ENCODE results near the gene PLXND1.

The PLXND1 gene

DNA sequence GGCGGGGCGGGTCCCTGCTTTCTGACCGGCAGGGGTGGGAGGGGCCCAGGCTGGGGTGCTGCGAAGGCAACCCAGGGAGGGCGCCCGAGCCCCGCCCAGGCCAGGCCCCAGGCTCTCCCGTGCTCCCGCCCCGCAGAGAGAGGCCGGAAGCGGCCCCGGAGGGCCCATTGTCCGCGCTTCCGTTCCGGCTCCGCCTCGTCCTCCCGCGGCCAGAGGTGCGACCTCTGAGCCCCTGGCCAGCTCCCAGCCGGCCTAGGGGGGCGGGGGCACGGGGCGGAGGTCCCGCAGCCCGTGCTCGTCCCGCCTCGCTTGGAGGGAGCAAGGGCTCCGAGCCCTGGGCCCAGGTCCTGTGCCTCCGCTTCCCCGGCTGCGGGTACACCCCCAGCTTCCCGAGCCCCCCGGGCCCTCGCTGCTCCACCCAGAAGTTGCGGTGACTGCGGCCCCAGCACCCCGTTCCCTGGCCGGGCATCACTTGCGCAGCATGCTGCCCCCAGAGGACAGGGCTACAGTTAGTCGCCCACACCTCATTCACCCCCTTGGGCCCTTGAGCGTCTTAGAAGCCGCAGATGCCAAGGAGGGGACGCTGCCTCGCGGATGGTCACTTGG, 20.4 kb upstream of the PLXND1 start:
- peak; percentile 84 for DNase-seq

DNA sequence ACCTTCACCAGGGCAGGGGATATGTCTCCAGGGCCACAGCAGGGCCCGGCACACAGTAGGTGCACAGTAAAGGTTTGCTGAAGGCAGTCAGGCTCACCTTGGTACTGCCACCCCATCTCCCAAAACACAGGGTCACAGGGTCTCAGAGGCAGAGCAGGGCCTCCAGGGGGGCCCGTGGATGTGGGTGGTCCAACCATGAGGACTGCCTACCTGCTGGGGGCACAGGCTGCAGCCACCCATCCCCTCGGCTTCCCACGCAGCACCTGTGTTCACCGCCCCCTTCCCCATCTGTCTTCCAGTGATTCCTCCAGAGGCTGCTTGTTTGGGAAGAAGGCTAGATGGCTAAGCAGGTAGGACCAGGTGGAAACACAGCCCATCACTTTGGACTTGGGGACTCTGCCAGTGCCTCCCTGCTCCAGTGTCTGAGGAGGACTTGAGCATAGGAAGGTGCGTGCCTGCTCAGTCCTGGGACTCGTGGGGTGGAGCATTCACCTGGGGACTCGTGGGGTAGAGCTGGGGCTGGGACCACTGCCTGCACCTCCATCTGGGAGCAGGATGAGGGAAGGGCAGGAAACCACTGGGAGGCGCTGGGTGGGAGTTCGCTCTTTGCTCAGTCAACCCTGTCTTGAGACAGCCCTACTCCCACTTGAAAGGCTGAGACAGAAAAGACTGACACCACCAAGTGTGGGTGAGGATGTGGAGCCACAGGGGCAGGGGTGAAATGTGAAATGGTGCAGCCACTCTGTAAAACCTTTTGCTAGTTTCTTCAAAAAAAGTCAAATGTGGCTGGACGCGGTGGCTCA, 18.8 kb upstream of the PLXND1 start:
- DNase-seq, result no peak

DNA sequence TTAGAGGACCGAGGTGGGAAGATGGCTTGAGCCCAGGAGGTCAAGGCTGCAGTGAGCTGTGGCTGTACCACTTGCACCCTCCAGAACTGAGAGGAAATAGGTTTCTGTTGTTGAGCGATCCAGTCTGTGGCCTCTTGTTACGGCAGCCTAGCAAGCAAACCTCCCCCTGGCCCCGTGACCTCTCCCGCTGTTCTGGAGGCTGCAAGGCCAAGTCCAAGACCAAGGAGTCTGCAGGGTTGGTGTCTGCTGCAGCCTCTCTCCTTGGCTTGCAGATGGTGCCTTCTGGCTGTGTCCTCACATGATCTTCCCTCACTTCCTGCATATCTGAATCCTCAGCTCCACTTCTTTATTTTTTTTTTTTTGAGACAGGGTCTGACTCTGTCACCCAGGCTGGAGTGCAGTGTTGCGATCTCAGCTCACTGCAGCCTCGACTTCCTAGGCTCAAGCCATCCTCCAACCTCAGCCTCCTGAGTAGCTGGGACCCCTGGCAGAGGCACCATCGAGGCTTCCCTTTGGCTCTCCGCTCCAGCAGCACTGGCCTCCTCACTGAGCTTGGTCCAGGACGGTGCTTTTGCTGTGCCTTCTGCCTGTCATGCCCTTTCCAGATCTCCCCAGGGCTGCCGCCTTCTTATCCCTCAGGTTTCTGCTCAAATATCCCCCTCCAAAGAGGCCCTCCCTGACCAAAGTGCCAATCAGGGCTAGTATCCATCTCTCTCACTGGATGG, 18.0 kb upstream of the PLXND1 start:
- no peak for DNase-seq

DNA sequence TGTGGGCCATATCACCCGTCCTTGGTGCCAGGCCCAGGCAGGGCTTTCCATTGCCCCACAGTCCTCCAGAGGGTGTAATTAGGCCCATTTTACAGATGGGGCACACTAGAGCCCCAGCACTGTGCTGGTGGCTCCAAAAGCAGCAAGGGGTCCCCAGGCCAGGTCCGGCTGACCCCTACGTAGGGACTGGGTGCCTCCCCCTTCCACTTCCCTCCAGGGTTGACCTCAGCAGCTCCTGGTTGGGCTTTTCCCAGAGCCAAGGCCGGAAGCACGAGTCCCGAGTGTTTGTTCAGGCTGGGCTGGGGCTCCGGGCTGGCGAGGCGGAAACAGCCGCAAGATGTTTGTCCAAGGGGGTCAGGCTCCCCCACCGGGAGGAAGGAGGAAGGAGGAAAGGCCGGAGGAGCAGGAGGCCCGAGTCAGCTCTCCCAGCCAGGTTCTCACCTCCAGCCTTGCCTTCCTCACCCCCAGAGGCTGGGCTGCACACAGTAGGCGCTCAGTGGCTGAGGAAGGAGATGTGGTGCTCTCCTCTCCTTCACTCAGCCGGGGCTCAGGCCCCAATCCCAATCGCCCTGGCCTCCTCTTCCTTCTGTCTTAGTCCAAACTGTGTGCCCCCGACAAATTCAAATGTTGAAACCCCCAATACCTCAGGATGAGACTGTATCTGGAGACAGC, 17.1 kb upstream of the PLXND1 start:
- DNase-seq, result no peak

DNA sequence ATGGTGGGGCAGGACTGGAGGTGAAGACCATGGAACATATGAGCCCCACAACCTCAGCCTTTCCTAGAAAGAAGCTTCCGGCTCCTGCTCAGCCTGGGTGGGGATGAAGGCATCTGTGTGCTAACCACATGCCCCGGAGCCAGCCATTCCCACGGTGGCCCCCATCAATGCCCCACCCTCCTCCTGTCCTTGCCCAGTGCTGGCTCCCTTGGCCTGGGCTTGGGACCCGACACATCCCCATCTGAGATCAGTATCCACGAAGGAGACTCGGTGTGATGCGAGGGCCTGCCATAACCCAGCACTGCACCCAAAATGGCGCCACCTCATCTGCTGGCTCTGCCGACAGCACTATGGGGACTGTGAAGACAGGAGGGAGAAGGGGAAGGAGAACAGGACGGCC, 16.5 kb upstream of the PLXND1 start:
- no peak for DNase-seq

DNA sequence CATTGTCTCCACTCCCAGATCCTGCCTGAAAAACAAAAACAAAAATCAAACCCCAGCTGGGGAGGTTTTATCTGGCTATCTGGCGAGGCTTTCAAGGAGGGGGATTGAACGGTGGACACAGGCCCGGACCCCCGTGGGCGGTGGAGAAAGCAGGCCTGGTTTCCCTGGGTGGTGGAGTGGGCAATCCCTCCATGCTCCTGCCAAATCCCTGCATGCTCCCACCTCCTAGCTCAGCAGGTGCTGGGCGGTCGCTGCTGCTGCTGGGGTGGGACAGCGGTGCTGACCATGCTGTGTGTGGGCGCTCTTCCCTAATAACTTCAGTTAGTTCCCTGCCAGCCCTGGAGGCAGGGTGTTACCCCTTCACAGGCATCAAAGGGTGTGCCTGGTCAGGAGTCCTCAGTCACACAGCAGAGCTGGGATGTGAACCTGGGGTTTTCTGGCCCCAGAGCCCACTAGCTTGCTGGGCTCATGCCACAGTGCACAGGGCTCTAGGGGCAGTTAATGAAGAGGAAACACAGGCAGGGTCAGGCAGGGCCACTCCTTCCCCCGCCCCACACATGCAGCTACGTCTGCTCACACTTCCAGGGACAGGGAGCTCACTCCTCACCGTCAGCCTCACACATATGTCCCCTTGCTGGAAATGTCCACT, 15.9 kb upstream of the PLXND1 start:
- DNase-seq, result no peak

DNA sequence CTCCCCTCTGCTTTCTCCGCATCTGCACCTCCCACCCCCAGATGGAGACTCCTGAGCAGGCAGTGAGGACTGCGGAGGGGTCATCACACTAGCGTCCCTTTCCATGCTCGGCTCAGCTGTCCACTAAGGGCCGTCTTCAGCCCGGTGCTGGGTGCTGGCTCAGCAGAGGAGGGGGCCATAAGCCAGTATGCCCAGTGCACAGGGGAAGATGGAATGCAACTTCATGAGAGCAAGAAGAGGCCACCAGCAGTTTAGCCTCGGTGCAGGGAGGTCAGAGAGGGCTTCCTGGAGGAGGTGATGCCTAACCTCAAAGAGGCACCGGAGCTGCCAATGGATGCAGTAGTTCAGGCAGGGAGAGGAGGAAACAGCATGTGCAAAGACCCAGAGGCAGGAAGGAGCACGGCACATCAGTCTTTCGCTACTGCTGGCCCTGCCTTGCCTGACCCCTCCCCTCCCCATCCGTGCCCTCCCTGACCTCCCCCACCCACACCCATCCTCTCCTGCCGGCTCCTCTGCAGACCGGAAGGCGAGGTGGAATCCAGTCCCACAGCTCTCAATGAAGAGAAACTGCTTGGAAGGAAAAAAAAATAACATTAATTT, 15.2 kb upstream of the PLXND1 start:
- DNase-seq, result no peak

DNA sequence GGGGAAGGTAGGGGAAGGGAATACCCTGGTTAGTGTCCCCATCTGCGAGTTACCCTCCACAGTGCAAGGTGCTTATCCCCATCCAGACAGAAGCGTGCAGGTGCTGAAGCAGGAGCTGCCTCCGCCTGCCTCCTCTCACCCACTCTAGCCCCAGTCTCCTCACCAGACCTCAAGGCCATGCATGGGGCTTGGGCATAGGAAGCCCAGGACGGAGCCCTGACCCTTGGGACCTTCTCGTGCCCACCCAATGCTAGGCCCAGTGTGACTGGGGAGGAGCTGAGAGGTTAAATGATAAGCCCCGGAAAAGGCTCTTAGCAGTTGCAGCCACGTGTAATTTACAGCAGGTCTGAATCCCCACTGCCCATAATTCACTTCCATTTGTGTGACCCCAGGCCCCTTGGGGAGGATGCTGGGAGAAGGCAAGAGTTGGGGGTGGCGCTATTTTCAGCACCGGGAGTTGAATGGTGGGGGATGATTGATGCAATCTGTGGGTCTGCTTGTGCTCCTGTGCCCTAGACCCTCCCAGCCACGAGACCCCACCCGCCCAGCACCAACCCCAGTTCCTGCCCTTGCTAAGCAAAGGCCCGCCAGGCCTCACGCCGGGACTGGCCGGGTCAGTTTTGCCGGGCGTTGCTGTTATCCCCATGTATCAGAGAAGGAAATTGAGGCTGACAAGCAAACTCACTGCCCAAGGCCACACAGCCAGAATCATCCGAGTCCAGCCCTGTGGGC, 14.5 kb upstream of the PLXND1 start:
- DNase-seq, result no peak

DNA sequence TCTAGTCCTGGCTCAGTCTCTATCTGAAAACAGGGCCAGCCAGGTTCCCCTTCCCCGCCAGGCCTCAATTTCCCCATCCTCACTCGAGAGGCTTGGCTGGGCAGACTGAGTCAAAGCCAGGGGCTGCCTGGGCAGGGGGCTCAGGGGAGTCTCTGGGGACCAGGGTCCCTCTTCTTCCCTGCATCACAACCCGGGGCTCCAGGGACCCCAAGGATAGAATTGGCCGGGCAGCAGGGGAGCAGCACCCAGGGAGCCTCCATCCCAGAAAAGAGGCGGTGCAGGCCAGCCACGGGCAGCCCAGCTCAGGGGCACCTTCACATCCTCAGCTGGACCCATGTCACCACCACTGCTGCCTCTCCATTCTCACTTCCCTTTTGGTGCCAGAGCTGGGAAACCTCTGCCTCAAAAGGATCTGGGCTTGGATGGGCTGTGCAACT, 13.3 kb upstream of the PLXND1 start:
- no peak for DNase-seq

DNA sequence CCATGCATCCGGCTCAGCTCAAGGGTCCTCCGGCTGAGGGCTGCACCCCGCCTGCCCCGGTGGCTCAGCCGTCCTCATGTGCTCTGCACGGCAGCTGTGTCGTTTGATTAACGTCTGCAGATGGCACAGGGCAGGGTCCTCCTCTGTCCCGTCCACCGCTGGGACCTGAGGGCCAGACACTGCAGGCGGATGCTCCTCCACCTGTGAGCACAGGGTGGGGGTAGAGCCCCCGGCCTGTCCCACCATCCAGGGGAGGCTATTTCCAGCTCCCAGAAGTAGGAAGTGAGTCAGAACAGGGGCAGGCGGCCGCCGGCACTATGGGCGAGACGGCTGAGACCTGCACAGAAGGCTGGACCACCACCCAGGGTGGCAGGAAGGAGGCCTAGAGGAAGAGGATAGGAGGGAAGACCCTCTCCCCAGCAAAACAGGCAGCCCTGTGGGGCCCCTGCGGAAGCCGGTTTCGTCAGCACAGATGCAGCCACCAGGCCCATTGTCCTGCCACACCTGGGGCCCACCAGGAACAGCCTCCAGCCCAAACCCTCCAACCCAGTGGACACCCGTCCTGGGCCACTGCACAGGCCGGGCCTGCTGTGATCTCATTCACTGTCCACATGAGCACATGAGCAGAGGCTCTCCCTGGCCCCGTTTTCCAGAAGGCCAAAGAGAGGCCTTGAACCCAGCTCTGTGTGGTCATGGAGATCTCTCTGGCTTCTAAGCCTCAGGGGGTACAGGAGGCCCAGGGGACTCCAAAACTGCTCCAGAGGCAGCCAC, 12.6 kb upstream of the PLXND1 start:
- DNase-seq, result no peak

DNA sequence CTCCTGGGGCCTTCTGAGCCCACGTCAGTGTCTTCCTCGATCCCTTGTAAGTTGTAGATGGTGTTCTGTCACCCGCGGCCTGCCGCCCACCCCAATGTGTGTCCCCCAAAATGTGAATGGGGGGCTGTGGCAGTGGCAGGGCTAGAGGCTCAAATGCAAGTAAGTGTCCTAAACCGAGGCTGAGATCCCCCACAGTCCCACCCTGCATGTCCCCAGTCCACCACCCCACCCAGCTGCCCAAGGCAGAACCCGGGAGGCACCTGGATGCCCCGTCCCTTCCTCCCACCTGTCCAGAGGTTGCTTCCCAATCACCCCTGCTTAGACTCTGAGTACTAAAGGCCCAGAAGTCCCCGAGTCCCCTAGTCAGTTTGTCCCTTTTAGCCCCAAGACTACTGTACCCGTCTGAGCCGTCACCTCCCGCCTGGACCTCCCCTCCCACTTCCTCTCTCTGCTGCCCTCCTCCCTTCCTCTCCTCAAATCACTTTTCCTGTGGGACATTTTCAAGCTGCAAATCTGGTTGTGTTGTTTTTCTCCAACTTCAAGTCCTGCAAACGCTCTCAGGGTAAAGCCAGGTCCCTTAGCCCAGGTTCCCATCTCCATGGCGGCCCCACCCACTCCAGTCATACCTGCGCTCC, 11.8 kb upstream of the PLXND1 start:
- DNase-seq, result no peak

DNA sequence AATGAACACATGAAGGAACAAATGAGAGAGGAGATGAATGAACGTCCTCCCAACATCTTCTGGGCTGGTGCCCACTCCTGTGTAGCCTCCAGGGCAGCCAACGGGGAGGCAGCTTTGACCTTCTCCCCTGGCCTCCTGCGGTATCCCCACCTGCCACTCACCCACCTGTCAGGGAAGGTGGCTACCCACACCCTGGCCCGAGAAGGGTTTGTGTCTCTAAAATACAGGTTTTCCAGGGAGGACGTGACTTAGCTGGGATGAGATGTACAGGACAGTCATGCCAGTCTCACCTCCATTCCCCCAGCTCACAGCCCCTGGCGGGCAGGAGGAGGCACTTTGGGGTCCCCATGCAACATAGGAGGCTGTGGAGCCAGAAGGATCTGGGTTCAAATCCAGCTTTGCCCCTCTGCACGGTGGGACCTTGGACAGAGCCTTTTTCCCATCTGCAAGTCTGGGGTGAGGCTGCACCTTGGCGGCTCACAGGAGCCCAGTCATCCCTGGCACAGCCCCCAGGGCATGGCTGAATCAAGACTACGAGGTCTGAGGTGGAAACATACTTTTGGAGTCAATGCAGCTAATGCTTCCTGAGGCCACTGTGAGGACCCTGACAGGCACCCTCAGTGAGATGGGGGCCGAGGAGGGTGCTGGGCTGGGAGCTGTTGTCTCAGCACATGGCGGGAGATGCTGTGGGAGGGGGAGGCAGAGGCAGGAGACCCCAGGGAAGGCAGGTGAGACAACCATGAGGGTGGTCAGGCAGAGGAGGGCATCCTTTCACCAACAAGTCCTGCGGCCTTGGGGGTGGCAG, 11.1 kb upstream of the PLXND1 start:
- no peak for DNase-seq

DNA sequence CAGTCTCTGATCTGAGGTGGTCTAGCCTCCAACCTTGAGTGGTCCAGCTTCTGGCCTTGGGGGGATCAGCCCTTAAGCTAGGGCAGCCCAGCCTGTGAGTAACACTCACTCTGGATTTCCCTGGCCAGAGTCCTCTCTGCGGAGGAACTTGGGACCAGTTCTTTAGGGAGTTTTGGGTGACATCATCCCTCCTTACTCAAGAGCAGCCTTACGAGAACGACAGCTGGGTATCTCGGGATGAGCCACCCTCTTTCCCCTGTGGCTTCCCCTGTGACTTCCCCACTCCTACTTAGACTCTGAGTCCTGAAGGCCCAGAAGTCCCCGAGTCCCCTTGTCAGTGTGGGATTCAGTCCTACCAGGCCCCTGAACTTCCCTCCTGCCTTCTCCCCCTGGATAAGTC, 10.2 kb upstream of the PLXND1 start:
- DNase-seq, result peak; percentile 44

DNA sequence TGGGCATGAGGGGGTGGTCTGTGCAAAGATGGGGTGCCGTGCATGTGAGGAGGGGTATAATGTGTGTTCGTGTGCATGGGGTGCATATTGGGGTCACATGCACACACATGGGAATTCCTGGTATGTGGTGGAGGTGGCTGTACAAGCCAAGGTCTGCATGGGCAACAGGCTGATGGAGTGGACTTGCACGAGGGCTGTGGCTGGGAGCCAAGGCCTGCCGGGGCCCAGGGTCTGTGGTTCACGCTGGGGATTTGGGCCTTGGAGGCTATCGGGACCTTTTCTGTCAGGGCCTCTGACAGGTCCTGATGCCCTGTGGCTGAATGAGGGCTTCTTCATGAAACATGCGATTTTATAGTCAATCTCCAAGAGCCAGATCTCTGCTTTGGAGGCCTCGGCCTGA, 9.8 kb upstream of the PLXND1 start:
- no peak for DNase-seq

DNA sequence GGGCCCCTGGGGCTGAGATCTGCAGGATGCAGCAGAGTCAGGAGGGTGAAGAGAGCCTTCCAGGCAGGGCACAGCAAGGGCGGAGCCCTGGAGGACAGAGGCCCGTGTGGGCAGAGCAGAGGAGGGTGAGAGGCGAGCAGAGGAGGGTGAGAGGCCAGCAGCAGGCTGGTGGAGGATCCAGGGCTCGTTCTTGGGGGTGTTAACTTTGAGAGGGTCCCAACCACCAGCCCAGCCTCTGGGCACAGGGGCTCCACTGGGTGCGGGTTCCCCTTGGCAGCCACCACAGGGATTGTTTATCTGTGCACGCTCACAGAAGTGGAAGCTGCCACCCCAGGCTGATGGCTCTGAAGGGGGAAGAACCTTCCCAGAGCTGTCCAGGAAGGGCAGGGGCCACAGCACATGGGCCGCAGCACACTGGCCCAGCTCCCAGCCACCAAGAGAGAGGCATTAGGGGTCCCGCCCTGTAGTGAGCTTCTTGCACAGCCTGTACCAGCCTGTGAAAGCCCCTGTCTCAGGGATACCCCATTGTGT, 9.3 kb upstream of the PLXND1 start:
- DNase-seq, result no peak

DNA sequence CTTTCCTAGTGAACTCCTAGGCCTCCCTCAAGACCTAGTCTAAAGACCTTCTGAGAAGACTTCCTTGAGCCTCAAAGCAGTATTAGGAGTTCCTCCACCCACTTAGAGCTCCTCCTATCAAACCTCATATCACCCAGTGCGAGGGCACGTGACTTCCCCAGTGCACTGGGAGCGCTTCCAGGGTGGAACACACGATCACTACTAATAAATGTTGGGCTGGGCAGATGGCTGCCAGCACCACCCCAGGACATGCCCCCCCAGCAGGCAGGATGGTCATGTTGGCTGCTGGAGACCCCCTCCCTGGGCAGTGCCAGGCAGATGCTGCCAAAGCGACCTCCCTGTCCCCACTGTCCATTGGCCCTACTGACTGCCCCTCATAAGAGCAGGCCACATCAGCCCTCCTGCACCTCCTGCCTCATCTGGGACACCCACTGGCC, 8.5 kb upstream of the PLXND1 start:
- DNase-seq, result no peak

DNA sequence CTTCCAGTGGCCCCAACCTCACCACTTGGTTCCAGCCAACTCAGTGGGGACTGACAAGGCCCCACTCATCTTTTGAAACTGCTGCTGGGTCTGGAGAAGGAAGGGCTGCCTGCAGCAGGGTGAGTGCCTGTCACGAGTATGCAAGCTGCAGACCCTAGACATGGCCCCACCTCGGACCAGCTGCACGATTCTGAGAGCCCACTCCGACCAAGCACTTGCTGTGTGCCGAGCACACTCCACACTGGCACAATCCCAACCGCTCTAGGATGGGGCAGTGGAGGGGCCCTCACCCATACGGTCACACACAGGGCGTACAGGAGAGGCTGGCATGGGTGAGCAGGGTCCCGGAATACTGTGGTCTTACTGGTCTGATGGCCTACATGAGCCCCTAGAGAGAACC, 8.0 kb upstream of the PLXND1 start:
- DNase-seq, result no peak

DNA sequence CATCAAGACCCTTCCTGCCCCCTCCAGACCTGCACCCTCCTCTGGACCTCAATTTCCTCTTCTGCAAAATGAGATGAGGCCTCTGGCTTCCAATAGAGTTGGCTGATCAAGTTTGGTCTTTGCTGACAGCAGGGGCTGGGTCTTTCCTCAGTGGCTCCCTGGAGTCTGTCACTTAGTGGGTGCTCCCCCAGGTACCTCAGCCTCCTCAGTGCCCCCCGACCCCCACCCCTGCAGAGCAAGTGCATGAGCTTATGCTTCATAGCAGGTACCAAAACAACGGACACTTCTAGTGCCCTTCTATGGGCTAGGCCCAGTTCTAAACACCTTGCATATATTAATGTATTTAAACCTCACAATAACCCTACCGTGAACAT, 6.9 kb upstream of the PLXND1 start:
- DNase-seq, result no peak

Data from fibroblast of skin of right biceps (primary cell).